T-helper 1 cell (primary cell): ENCODE data around the gene IQGAP2.

ENCODE experiments used
- DNase-seq, 5 donors: peaks; one replicate each; pipeline ENCODE4 v3.0.0-alpha.2; 2012 to 2020

The IQGAP2 gene

GRCh38 chr5:76617229-76617628, 214.1 kb downstream of the IQGAP2 start:
- no peak for DNase-seq

GRCh38 chr5:76617675-76618074, 214.6 kb downstream of the IQGAP2 start:
- DNase-seq: no peak

- peak in 1 of 5 donors; percentile 13 for DNase-seq
These were observed 217.1 kb downstream of the IQGAP2 start for GRCh38 chr5:76620166-76620565.

GRCh38 chr5:76622076-76622475, 219.0 kb downstream of the IQGAP2 start:
- no peak for DNase-seq

GRCh38 chr5:76622973-76623596, 220.0 kb downstream of the IQGAP2 start, which contains the start of gene F2RL2:
F2RL2 (minus strand) TSS chr5:76623403; CDS start chr5:76623230, 173 bp downstream.
- DNase-seq: no peak

GRCh38 chr5:76625087-76625815, 222.2 kb downstream of the IQGAP2 start:
- DNase-seq: no peak

- DNase-seq: no peak
These were observed 223.7 kb downstream of the IQGAP2 start for GRCh38 chr5:76626738-76627137.

- DNase-seq: no peak
These were observed 231.6 kb downstream of the IQGAP2 start for GRCh38 chr5:76634661-76635060.

GRCh38 chr5:76637490-76637889, 234.4 kb downstream of the IQGAP2 start:
- no peak for DNase-seq

- DNase-seq: peak in 1 of 5 donors; percentile 7
These were observed 235.4 kb downstream of the IQGAP2 start for GRCh38 chr5:76638479-76638878.

- DNase-seq: peak; percentile 16 to 63 (median 44)
These were observed 238.5 kb downstream of the IQGAP2 start for GRCh38 chr5:76641514-76642120.

- no peak for DNase-seq
These were observed 239.4 kb downstream of the IQGAP2 start for GRCh38 chr5:76642390-76643040.

- no peak for DNase-seq
These were observed 240.3 kb downstream of the IQGAP2 start for GRCh38 chr5:76643371-76643770.

- no peak for DNase-seq
These were observed 246.1 kb downstream of the IQGAP2 start for GRCh38 chr5:76649140-76649539.

GRCh38 chr5:76652809-76653414, 249.8 kb downstream of the IQGAP2 start:
- DNase-seq: peak in 1 of 5 donors; percentile 13

- no peak for DNase-seq
These were observed 254.0 kb downstream of the IQGAP2 start for GRCh38 chr5:76657091-76657490.

GRCh38 chr5:76657683-76658311, 254.7 kb downstream of the IQGAP2 start:
- DNase-seq: no peak

GRCh38 chr5:76660360-76660759, 257.3 kb downstream of the IQGAP2 start:
- no peak for DNase-seq

- DNase-seq: no peak
These were observed 259.4 kb downstream of the IQGAP2 start for GRCh38 chr5:76662521-76662920.

GRCh38 chr5:76663573-76663972, 260.5 kb downstream of the IQGAP2 start:
- no peak for DNase-seq

- no peak for DNase-seq
These were observed 261.0 kb downstream of the IQGAP2 start for GRCh38 chr5:76664079-76664478.

- DNase-seq: no peak
These were observed 264.4 kb downstream of the IQGAP2 start for GRCh38 chr5:76667495-76667894.
